HepG2 (cell line): Measurements from ENCODE around the gene ANKRD2.

ENCODE experiments used
- SP1 ChIP-seq, 2 experiments: fragments of 450-650 bp in 1 of 2; sonication (generic) in 1 of 2; formaldehyde crosslinking in 1 of 2; IDR thresholded peaks; 2 replicates each; pipeline versions ENCODE4 v1.4.0 to v1.6.1; 2016 to 2020; ENCODE audit warnings: missing genetic modification reagents in 1 of 2
- ZNF143 ChIP-seq: sonication (generic); formaldehyde crosslinking; IDR thresholded peaks from 2 replicates; pipeline ENCODE4 v1.4.0; 2020; ENCODE audit warnings: missing genetic modification reagents
- ZNF547 ChIP-seq: sonication (generic); formaldehyde crosslinking; IDR thresholded peaks from 2 replicates; pipeline ENCODE4 v1.5.1; 2020; ENCODE audit warnings: mild to moderate bottlenecking, missing genetic modification reagents
- ZSCAN20 ChIP-seq: sonication (generic); formaldehyde crosslinking; IDR thresholded peaks from 2 replicates; pipeline ENCODE4 v1.4.0; 2020; ENCODE audit warnings: missing genetic modification reagents, mild to moderate bottlenecking, borderline replicate concordance
- TF ChIP-seq, protein P1 (sequence below): sonication (generic); formaldehyde crosslinking; IDR thresholded peaks from 2 replicates; pipeline ENCODE4 v1.4.0; 2020; ENCODE audit warnings: missing genetic modification reagents
- TF ChIP-seq, protein P2 (sequence below): sonication (generic); formaldehyde crosslinking; IDR thresholded peaks from 2 replicates; pipeline ENCODE4 v1.4.0; 2020; ENCODE audit warnings: missing genetic modification reagents, borderline replicate concordance
- TF ChIP-seq, protein P3 (sequence below): sonication (generic); formaldehyde crosslinking; IDR thresholded peaks from 2 replicates; pipeline ENCODE4 v1.5.0; 2020; ENCODE audit warnings: mild to moderate bottlenecking, missing genetic modification reagents, moderate library complexity

DNA sequence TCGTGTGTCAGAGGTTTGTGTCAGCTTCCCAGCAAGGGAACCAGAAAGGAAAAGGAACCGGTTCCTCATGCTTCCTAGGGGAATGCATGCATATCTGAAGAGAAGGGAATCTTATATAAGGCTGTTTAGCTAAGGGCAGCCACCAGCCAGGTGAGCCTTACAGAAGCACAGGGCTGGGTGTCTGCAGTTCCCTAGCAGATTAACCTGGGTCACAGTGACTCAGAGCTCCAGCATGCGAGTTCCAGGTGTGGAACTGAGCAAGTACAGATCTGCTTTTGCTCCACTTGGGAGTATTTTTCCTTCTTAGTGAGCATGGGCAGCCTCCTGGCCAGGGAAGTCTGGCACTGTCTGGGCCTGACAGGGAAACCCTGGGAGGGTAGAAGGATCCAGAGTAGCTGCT lies 957 bp upstream of the ANKRD2 start:
- TF ChIP-seq, protein P1, sequence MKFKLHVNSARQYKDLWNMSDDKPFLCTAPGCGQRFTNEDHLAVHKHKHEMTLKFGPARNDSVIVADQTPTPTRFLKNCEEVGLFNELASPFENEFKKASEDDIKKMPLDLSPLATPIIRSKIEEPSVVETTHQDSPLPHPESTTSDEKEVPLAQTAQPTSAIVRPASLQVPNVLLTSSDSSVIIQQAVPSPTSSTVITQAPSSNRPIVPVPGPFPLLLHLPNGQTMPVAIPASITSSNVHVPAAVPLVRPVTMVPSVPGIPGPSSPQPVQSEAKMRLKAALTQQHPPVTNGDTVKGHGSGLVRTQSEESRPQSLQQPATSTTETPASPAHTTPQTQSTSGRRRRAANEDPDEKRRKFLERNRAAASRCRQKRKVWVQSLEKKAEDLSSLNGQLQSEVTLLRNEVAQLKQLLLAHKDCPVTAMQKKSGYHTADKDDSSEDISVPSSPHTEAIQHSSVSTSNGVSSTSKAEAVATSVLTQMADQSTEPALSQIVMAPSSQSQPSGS (CRISPR knock-in tag) = no peak
- TF ChIP-seq SP1 (IDR thresholded peaks at IDR 0.05) (no peak), SP1 (CRISPR knock-in tag; IDR thresholded peaks at IDR 0.05) (no peak), ZNF143 (no peak), ZNF547 (CRISPR knock-in tag) (no peak), ZSCAN20 (CRISPR knock-in tag) (no peak)
- TF ChIP-seq, protein P2, sequence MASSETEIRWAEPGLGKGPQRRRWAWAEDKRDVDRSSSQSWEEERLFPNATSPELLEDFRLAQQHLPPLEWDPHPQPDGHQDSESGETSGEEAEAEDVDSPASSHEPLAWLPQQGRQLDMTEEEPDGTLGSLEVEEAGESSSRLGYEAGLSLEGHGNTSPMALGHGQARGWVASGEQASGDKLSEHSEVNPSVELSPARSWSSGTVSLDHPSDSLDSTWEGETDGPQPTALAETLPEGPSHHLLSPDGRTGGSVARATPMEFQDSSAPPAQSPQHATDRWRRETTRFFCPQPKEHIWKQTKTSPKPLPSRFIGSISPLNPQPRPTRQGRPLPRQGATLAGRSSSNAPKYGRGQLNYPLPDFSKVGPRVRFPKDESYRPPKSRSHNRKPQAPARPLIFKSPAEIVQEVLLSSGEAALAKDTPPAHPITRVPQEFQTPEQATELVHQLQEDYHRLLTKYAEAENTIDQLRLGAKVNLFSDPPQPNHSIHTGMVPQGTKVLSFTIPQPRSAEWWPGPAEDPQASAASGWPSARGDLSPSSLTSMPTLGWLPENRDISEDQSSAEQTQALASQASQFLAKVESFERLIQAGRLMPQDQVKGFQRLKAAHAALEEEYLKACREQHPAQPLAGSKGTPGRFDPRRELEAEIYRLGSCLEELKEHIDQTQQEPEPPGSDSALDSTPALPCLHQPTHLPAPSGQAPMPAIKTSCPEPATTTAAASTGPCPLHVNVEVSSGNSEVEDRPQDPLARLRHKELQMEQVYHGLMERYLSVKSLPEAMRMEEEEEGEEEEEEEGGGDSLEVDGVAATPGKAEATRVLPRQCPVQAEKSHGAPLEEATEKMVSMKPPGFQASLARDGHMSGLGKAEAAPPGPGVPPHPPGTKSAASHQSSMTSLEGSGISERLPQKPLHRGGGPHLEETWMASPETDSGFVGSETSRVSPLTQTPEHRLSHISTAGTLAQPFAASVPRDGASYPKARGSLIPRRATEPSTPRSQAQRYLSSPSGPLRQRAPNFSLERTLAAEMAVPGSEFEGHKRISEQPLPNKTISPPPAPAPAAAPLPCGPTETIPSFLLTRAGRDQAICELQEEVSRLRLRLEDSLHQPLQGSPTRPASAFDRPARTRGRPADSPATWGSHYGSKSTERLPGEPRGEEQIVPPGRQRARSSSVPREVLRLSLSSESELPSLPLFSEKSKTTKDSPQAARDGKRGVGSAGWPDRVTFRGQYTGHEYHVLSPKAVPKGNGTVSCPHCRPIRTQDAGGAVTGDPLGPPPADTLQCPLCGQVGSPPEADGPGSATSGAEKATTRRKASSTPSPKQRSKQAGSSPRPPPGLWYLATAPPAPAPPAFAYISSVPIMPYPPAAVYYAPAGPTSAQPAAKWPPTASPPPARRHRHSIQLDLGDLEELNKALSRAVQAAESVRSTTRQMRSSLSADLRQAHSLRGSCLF (CRISPR knock-in tag) = no peak
- TF ChIP-seq, protein P3, sequence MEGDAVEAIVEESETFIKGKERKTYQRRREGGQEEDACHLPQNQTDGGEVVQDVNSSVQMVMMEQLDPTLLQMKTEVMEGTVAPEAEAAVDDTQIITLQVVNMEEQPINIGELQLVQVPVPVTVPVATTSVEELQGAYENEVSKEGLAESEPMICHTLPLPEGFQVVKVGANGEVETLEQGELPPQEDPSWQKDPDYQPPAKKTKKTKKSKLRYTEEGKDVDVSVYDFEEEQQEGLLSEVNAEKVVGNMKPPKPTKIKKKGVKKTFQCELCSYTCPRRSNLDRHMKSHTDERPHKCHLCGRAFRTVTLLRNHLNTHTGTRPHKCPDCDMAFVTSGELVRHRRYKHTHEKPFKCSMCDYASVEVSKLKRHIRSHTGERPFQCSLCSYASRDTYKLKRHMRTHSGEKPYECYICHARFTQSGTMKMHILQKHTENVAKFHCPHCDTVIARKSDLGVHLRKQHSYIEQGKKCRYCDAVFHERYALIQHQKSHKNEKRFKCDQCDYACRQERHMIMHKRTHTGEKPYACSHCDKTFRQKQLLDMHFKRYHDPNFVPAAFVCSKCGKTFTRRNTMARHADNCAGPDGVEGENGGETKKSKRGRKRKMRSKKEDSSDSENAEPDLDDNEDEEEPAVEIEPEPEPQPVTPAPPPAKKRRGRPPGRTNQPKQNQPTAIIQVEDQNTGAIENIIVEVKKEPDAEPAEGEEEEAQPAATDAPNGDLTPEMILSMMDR (CRISPR knock-in tag) = no peak
